PC-3 (cell line): ENCODE data around the gene MGAT4D. TPM values are rescaled to one million over a fixed set of nuclear protein-coding genes. Genes with fewer than 3 reads are reported as not detected.
A peak's percentile ranks its signal among the peaks of the same experiment; 100 is the strongest.

Experiments used
- ATAC-seq: fragments of 200-7000 bp; cut with Tn5 transposase; 2 replicates; pipeline ENCODE4 v1.9.1; 2020; ENCODE audit warnings: mild to moderate bottlenecking, moderate library complexity
- BruUV-seq: library from RNA; stranded (reverse); fragments of 400-500 nt; replicated peaks from 2 replicates; lab custom pipeline; 2021; lab: Mats Ljungman, UMichigan
- CTCF ChIA-PET: fragments of 300-600 bp; sonication (Branson Sonifier 250); formaldehyde crosslinking; loops from one replicate; lab custom pipeline; 2022; ENCODE audit warnings: antibody characterized with exemption; lab: Charles Lee
- POLR2A ChIA-PET: fragments of 300-600 bp; sonication (Branson Sonifier 250); formaldehyde crosslinking; loops from one replicate; lab custom pipeline; 2022; ENCODE audit warnings: antibody characterized with exemption; ENCODE audit not compliant: unreplicated experiment; lab: Charles Lee
- DNase-seq: peaks from one replicate; pipeline ENCODE4 v3.0.0-alpha.2; 2015
- H2AFZ ChIP-seq: fragments of 300-600 bp; sonication (generic); 2 replicates; pipeline ENCODE4 v1.6.0; 2016; ENCODE audit warnings: antibody characterized with exemption, low read length
- H3F3A ChIP-seq: fragments of 300-600 bp; sonication (generic); one replicate; pipeline ENCODE4 v1.6.0; 2017; ENCODE audit warnings: antibody characterized with exemption, low read length, control low read depth, mild to moderate bottlenecking; ENCODE audit not compliant: unreplicated experiment
- H3K27ac ChIP-seq: fragments of 300-600 bp; sonication (generic); 2 replicates; pipeline ENCODE4 v1.5.1; 2016; ENCODE audit warnings: mild to moderate bottlenecking, low read length
- H3K27me3 ChIP-seq: fragments of 300-600 bp; sonication (generic); 2 replicates; pipeline ENCODE4 v1.6.1; 2016; ENCODE audit warnings: low read length, mixed read lengths
- H3K36me3 ChIP-seq: fragments of 300-600 bp; sonication (generic); 2 replicates; pipeline ENCODE4 v1.6.1; 2016; ENCODE audit warnings: low read depth, mixed run types, low read length, mixed read lengths
- H3K4me1 ChIP-seq: fragments of 300-600 bp; sonication (generic); 2 replicates; pipeline ENCODE4 v1.5.1; 2016; ENCODE audit warnings: low read length; ENCODE audit not compliant: insufficient read depth
- H3K4me2 ChIP-seq: fragments of 300-600 bp; sonication (generic); 2 replicates; pipeline ENCODE4 v1.6.0; 2016; ENCODE audit warnings: low read length
- H3K4me3 ChIP-seq: fragments of 300-600 bp; sonication (generic); 2 replicates; pipeline ENCODE4 v1.5.1; 2016; ENCODE audit warnings: mild to moderate bottlenecking, low read length, mixed read lengths
- H3K79me2 ChIP-seq: fragments of 300-600 bp; sonication (generic); 2 replicates; pipeline ENCODE4 v1.6.1; 2017; ENCODE audit warnings: low read length, mixed read lengths
- H3K9ac ChIP-seq: fragments of 300-600 bp; sonication (generic); 2 replicates; pipeline ENCODE4 v1.6.0; 2016; ENCODE audit warnings: mild to moderate bottlenecking, low read length
- H3K9me2 ChIP-seq: fragments of 300-600 bp; sonication (generic); replicated peaks from 2 replicates; pipeline ENCODE4 v1.6.1; 2016; ENCODE audit warnings: mixed run types, low read length, mixed read lengths
- H3K9me3 ChIP-seq: fragments of 300-600 bp; sonication (generic); 2 replicates; pipeline ENCODE4 v1.6.1; 2016; ENCODE audit warnings: low read length, mixed read lengths
- H4K20me1 ChIP-seq: fragments of 300-600 bp; sonication (generic); 2 replicates; pipeline ENCODE4 v1.6.1; 2016; ENCODE audit warnings: low read length, mixed read lengths
- CTCF ChIP-seq: fragments of 300-600 bp; sonication (generic); conservative IDR thresholded peaks from 2 replicates; pipeline ENCODE4 v1.5.1; 2017; ENCODE audit warnings: antibody characterized with exemption, low read depth, mild to moderate bottlenecking, low read length
- EZH2 ChIP-seq: fragments of 300-600 bp; sonication (generic); IDR thresholded peaks from one replicate; pipeline ENCODE4 v1.6.1; 2017; ENCODE audit warnings: antibody characterized with exemption, mild to moderate bottlenecking, low read length; ENCODE audit not compliant: unreplicated experiment
- EZH2phosphoT487 ChIP-seq: fragments of 300-600 bp; sonication (generic); IDR thresholded peaks from 2 replicates; pipeline ENCODE4 v1.6.1; 2018; ENCODE audit warnings: mild to moderate bottlenecking, antibody characterized with exemption, low read length, borderline replicate concordance
- intact Hi-C: fragments of 100-400 bp; cut with micrococcal nuclease; formaldehyde crosslinking; loops from 2 replicates; pipeline ENCODE4 v1.9.0; 2023
- total RNA-seq: library from RNA; depleted of rRNA; stranded (reverse); fragments of >200 nt; gene quantifications from 2 replicates; pipeline ENCODE4 v1.2.3, GENCODE V29; 2014

MGAT4D gene
- total RNA-seq, 1 experiment from 2014 or later = not detected

- no peaks in the 10 kb centered on the region for H3F3A ChIP-seq
- ChIA-PET CTCF (no interaction called here), POLR2A (no interaction called here)
- H3K4me1 ChIP-seq = no peaks in the 10 kb centered on the region
- no peaks in the 10 kb centered on the region for H3K27me3 ChIP-seq
- no peaks in the 10 kb centered on the region for H3K9me2 ChIP-seq
- intact Hi-C loops = no loop called here
- H3K36me3 ChIP-seq = no peaks in the 10 kb centered on the region
- H2AFZ ChIP-seq = no peak overlapping the region
- no peaks in the 10 kb centered on the region for H3K9me3 ChIP-seq
- H3K79me2 ChIP-seq = no peaks in the 10 kb centered on the region
- TF ChIP-seq CTCF (no peak), EZH2phosphoT487 (no peak), EZH2 (no peak)
- no peaks in the 10 kb centered on the region for H4K20me1 ChIP-seq
- no peak overlapping the region for H3K4me2 ChIP-seq
- H3K9ac ChIP-seq = no peak overlapping the region
- BruUV-seq = no TSS peak
- ATAC-seq (no peak), DNase-seq (no peak)
- no peak overlapping the region for H3K4me3 ChIP-seq
- H3K27ac ChIP-seq = no peak overlapping the region
Measured at GRCh38 chr4:140439644-140440142, 58.4 kb downstream of the MGAT4D start.

- H4K20me1 ChIP-seq = no peaks in the 10 kb centered on the region
- no peaks in the 10 kb centered on the region for H3K9me3 ChIP-seq
- peak overlapping the region; percentile 25; the same call in 1 of the 2 replicates for H3K27ac ChIP-seq
- H3F3A ChIP-seq = no peaks in the 10 kb centered on the region
- no peaks in the 10 kb centered on the region for H3K27me3 ChIP-seq
- ATAC-seq (peak; percentile 7; the same call in 1 of the 2 replicates), DNase-seq (no peak)
- H3K9ac ChIP-seq = peak overlapping the region; percentile 64
- peak overlapping the region; percentile 98 for H2AFZ ChIP-seq
- no peaks in the 10 kb centered on the region for H3K36me3 ChIP-seq
- peaks cover 34% of the 10 kb centered on the region for H3K4me1 ChIP-seq
- ChIA-PET POLR2A (interaction anchor here (0.5 kb wide), 2 partner anchors 208 to 358 kb away, joined by 4 read pairs; no protein-coding TSS in a partner anchor), CTCF (interaction anchor here (0.6 kb wide), 1 partner anchor 72 kb away, joined by 3 read pairs; no protein-coding TSS in a partner anchor)
- TF ChIP-seq EZH2 (no peak), CTCF (no peak), EZH2phosphoT487 (no peak)
- H3K4me3 ChIP-seq = peak overlapping the region; percentile 93
- H3K9me2 ChIP-seq = no peaks in the 10 kb centered on the region
- peaks cover 9% of the 10 kb centered on the region; the same call in 1 of the 2 replicates for H3K79me2 ChIP-seq
- intact Hi-C loops = loop anchor here (1.0 to 10.0 kb wide), 5 partner anchors 21 to 693 kb away; partner anchors contain the start of genes ELMOD2 and SCOC
- BruUV-seq = TSS peak; percentile 66
- H3K4me2 ChIP-seq = peak overlapping the region; percentile 92
Measured at GRCh38 chr4:140427919-140428471, 70.1 kb downstream of the MGAT4D start.
